ENCODE data around the gene FGF14.

FGF14 gene

DNA sequence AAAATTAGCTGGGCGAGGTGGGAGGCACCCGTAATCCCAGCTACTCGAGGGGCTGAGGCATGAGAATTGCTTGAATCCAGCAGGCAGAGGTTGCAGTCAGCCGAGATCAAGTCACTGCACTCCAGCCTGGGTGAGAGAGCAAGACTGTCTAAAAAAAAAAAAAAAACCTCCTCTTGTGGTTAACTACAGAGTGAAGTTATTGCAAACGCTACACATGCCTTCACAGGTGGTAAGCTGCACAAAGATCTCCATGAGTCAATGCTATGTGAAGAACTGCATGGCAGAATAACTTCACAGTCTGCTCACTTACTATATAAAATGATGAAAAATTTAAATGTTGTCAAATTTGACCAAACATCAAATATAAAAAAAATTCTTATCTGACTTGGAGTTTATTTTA lies 436.8 kb downstream of the FGF14 start:
- TF ChIP-seq, protein P1, sequence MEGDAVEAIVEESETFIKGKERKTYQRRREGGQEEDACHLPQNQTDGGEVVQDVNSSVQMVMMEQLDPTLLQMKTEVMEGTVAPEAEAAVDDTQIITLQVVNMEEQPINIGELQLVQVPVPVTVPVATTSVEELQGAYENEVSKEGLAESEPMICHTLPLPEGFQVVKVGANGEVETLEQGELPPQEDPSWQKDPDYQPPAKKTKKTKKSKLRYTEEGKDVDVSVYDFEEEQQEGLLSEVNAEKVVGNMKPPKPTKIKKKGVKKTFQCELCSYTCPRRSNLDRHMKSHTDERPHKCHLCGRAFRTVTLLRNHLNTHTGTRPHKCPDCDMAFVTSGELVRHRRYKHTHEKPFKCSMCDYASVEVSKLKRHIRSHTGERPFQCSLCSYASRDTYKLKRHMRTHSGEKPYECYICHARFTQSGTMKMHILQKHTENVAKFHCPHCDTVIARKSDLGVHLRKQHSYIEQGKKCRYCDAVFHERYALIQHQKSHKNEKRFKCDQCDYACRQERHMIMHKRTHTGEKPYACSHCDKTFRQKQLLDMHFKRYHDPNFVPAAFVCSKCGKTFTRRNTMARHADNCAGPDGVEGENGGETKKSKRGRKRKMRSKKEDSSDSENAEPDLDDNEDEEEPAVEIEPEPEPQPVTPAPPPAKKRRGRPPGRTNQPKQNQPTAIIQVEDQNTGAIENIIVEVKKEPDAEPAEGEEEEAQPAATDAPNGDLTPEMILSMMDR (IDR thresholded peaks at IDR 0.05; ENCODE audit: low read depth, low read length, missing control alignments) = no peak
- H3K4me3 ChIP-seq (ENCODE audit: low read depth, low read length) = no peak overlapping the region
- DNase-seq (ENCODE audit: low read depth) = no peak
- in situ Hi-C loops (cut with HindIII; ENCODE audit: low sequenced_read_pairs) = loop anchor here (25.0 kb wide), 1 partner anchor 497 kb away; no protein-coding TSS in a partner anchor

DNA sequence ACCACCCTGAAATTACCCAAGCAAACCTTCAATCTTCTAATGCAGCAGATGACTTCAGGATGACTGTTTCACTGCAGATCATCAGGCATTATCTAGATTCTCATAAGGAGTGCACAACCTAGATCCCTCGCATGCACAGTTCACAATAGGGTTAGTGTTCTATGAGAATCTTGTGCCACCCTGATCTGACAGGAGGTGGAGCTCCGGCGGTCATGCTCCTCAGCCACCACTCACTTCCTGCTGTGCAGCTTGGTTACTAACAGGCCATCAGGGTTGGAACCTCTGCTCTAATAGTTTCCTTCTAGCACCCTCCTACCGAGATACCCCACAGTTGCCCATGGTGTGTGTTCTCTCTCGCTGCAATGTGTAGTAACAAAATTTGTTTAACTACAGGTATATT lies 442.8 kb downstream of the FGF14 start:
- DNase-seq (ENCODE audit: low read depth) = no peak
- TF ChIP-seq, protein P1 (IDR thresholded peaks at IDR 0.05; ENCODE audit: low read depth, low read length, missing control alignments) = no peak
- no peak overlapping the region for H3K4me3 ChIP-seq (ENCODE audit: low read depth, low read length)
- in situ Hi-C loops (cut with HindIII; ENCODE audit: low sequenced_read_pairs) = loop anchor here (25.0 kb wide), 1 partner anchor 503 kb away; no protein-coding TSS in a partner anchor

DNA sequence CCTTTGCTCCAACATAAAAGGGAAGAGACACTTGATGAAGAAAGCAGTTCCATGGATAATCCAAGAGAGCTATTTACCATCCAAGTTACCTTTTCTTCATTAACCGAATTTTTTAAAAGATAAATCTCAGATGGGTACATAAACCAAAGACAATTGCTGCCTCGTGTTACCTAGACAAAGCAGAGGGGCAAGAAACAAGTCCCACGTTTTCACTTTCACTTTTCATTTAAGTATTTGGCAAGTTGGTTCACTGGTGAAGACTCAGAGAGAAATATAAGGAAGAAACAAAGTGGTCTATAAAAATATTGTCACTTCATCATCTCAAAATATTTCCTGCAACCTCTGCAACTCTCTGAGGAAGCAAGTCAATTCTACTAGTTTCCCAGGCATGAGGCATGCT lies 446.1 kb downstream of the FGF14 start:
- TF ChIP-seq, protein P1 (IDR thresholded peaks at IDR 0.05; ENCODE audit: low read depth, low read length, missing control alignments) = no peak
- no peak for DNase-seq (ENCODE audit: low read depth)
- no peak overlapping the region for H3K4me3 ChIP-seq (ENCODE audit: low read depth, low read length)
- in situ Hi-C loops (cut with HindIII; ENCODE audit: low sequenced_read_pairs) = loop anchor here (25.0 kb wide), 1 partner anchor 507 kb away; no protein-coding TSS in a partner anchor

DNA sequence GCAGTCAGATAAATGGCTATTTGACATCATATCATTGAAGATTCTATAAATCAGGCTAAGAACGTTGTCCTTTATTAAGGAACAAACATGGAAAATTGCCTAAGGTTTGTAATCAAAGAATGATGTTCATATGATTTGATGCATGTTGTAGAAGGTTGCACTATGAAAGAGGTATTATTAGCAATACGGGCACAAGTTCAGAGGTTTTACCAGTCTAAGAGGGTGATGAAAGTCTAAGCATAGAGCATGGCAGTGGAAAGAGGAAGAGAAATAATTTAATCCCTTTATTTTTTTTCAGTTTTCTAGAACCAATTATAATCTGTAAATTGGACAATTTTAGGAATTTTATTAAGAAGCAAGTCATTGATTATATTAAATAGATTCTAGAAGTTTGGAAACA lies 450.7 kb downstream of the FGF14 start:
- no peak overlapping the region for H3K4me3 ChIP-seq (ENCODE audit: low read depth, low read length)
- in situ Hi-C loops (cut with HindIII; ENCODE audit: low sequenced_read_pairs) = loop anchor here (25.0 kb wide), 1 partner anchor 511 kb away; no protein-coding TSS in a partner anchor
- TF ChIP-seq, protein P1 (IDR thresholded peaks at IDR 0.05; ENCODE audit: low read depth, low read length, missing control alignments) = no peak
- no peak for DNase-seq (ENCODE audit: low read depth)

DNA sequence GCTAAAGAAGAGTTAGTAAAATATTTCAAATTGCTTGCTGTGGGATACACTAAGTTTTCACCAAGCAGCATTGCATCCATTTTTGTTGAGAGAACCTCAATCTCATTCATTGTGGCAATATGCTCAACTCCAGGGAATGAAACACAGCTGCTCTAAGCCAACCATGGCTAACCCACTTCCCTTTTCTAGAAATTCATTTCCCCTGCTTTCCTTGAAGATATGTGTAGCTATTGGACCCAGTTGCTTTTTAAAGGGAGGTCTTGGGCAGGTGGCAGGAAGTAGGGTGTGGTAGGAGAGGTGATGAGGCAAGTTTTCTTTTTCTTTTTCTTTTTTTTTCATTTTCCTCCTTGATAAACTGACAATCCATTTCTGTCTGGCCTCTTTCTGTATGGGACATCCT lies 452.2 kb downstream of the FGF14 start:
- in situ Hi-C loops (cut with HindIII; ENCODE audit: low sequenced_read_pairs) = loop anchor here (25.0 kb wide), 1 partner anchor 513 kb away; no protein-coding TSS in a partner anchor
- TF ChIP-seq, protein P1 (IDR thresholded peaks at IDR 0.05; ENCODE audit: low read depth, low read length, missing control alignments) = no peak
- no peak for DNase-seq (ENCODE audit: low read depth)
- H3K4me3 ChIP-seq (ENCODE audit: low read depth, low read length) = no peak overlapping the region

DNA sequence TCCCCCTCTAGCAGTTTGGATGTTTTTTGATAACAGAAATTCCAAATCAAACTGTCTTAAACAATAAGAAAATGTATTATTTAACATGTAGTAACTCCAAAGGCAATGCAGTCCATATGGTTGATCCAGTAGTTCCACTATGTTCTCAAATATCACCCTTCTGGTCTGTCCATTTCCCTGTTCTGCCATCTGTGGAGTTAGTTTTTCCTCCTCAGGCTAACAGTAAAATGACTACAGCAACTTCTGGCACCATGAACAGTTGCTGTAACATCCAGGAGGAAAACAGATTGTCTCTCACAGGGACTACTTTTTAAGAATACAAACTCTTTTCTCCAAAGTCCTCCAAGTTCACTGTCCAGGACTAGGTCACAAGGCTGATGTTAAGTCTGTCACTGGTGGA lies 455.4 kb downstream of the FGF14 start:
- TF ChIP-seq, protein P1 (IDR thresholded peaks at IDR 0.05; ENCODE audit: low read depth, low read length, missing control alignments) = no peak
- in situ Hi-C loops (cut with HindIII; ENCODE audit: low sequenced_read_pairs) = no loop called here
- no peak overlapping the region for H3K4me3 ChIP-seq (ENCODE audit: low read depth, low read length)
- DNase-seq (ENCODE audit: low read depth) = no peak

All from astrocyte of the cerebellum (primary cell).